Activated CD8-positive, alpha-beta memory T cell treated with anti-CD3 and anti-CD28 coated beads for 36 hours (primary cell): ENCODE data around the gene ORAI2. TPM values are rescaled to one million over a fixed set of nuclear protein-coding genes. Genes with fewer than 3 reads are reported as not detected.
"Not testable (repeated sequence)": the region's sequence is repeated elsewhere in the genome, so short reads cannot be mapped to it uniquely, and the experiment has no call there.

Source experiments
- CTCF ChIA-PET: fragments of 350-600 bp; sonication (Branson Sonifier 250); formaldehyde crosslinking; loops from one replicate; lab custom pipeline; 2021; ENCODE audit warnings: antibody characterized with exemption; lab: Charles Lee
- POLR2A ChIA-PET: fragments of 350-600 bp; sonication (Branson Sonifier 250); formaldehyde crosslinking; loops from one replicate; lab custom pipeline; 2021; ENCODE audit warnings: antibody characterized with exemption; lab: Charles Lee
- total RNA-seq, 2 experiments: library from RNA; stranded (reverse); gene quantifications; one replicate each; pipeline ENCODE4 v1.2.3, GENCODE V29; 2021

The ORAI2 gene
- total RNA-seq, 2 experiments from 2014 or later: 56.4 to 57.5 TPM

DNA sequence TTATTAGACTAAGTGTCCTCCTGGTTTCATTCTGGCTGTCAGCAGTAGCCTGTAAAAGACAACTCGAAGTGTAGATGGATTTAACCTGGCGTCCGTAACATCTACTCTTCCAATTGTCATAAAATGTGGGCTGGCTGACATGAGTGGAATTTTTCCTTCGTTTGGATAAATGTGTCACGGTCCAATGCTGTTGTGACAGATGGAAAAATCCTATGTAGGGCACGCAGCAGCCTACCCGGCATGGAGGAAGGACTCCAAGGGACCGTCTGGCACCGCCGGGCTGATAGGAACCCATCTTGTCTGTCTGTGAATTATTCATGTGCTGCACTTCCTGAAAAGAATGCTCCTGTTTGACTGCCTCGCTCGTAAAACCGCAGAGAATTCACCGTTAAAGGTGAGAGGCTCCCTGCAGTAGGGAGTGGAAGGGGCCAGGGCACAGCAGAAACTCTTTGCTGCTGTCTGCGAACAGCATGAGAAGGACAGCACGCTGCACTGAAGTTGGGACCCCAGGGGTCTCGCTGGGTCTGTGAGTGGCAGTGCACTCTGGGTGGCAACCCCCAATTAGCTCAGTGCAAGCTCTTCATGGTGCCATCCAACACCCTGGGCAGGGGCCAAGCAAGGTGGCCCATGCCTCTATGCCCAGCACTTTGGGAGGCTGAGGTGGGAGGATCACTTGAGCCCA, 1.6 kb upstream of the ORAI2 start:
- ChIA-PET POLR2A (interaction anchor here (0.6 to 1.5 kb wide), 2 partner anchors 16 to 19 kb away, joined by 3 to 8 read pairs; no protein-coding TSS in a partner anchor), CTCF (interaction anchor here (0.7 to 1.8 kb wide), 2 partner anchors 15 to 502 kb away, joined by 3 to 7 read pairs; no protein-coding TSS in a partner anchor)

DNA sequence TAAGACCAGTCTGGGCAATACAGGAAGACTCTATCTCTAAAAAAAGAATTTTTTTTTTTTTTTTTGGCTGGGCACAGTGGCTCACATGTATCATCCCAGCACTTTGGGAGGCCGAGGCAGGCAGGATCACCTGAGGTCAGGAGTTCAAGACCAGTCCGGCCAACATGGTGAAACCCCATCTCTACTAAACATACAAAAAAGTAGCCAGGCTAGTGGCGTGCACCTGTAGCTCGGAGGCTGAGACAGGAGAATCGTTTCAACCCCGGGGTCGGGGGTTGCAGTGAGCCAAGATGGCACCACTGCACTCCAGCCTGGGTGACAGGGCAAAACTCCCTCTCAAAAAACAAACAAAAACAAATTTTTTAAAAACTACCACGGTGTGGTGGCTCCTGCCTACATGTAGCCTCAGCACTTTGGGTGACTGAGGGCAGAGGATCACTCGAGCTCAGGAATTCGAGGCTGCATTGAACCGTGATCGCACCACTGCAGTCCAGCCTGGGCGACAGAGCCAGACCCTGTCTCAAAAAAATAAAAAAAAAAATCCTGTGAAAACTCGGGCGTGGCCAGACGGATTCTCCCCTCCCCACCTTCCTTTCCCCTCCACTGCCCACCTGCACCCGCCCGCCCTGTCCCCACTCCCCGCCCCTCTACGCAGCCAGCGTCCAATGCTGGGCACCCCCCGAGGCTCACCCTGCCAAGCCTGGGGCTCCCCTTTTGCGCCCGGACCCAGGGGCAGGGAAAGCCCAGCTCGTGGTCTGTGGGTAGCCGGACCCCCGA, 745 bp upstream of the ORAI2 start:
- ChIA-PET CTCF (interaction anchor here (1.8 to 2.9 kb wide), 2 partner anchors 16 to 27 kb away, joined by 7 to 14 read pairs; no protein-coding TSS in a partner anchor), POLR2A (interaction anchor here (0.7 to 1.5 kb wide), 2 partner anchors 17 to 24 kb away, joined by 3 to 8 read pairs; no protein-coding TSS in a partner anchor)

DNA sequence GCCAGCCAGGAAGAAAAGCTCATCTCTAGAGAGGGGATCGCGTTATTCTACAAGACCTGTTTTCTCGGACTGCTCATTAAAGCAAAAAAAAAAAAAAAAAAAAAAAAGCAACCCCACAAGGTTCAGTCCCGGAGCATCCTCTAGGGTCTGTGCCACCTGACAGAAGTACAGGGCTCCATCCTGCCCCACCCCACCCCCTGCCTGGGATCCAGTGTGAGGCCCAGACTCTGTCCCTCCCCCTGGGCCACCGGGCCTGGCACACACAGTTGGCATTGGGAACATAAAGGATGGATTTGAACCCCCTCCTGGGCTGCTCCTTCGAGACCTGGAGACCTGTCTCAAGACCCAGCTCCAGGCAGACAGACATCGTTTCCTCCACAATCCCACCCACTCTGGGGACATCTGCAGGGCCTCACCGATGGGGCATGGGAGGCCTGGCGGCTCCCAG, 688 bp downstream of the ORAI2 start:
- POLR2A ChIA-PET: interaction anchor here (1.1 kb wide), 1 partner anchor 9 kb away, joined by 5 read pairs; no protein-coding TSS in a partner anchor
- CTCF ChIA-PET: interaction anchor here (0.6 to 2.9 kb wide), 6 partner anchors 8 to 33 kb away, joined by 3 to 14 read pairs (median 4); no protein-coding TSS in a partner anchor

DNA sequence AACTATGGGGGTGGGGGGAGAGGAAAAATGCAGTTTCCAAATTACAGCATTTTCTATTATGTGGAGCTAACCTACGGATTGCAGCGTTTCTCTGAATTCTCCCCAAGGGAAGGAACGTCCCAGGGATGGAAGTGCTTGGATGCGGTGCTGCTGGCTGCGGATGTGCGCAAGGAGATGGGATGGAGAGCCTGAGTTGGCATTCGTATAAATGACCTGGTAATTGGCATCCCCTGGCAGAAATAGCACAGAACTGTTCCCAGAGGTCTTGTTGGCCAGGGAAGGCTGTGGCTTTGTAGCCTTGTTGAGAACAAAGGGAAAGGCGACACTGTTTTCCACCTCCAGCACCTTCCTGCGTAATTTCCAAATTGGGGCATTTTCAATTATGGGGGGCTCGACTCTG, 2.7 kb downstream of the ORAI2 start:
- ChIA-PET CTCF (interaction anchor here (1.3 kb wide), 1 partner anchor 20 kb away, joined by 3 read pairs; no protein-coding TSS in a partner anchor), POLR2A (no interaction called here)

DNA sequence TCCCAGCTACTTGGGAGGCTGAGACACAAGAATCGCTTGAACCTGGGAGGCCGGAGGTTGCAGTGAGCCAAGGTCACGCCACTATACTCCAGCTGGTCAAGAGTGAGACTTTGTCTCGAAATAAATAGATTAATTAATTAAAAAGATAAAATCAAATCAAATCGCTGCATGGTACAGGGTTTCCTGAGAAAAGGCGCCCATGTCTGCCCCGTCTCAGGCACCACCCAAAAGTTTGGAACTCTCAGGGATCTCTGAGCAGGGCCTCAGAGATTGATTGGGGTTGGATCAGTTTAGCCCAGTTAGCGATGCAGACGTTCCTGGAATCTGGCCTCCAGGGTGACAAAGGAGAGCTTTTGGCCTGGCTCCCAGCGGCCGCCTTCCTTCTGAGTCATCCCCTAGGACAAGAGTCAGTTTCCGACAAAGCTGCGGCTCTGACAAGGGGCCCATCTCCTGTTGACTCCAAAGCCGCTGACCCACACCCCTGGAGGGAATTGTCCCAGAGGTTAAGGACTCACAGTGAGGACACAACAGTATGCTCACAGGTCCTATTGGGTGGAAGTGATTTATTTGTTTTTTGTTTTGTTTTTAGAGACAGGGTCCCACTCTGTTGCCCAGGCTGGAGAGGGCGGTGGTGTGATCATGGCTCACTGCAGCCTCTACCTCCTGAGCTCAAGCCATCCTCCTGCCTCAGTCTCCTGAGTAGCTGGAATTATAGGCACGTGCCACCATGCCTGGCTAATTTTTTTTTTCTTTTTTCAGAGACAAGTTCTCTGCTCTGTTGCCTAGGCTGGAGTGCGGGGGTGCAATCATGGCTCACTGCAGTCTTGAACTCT, 6.8 kb downstream of the ORAI2 start:
- POLR2A ChIA-PET: no interaction called here
- CTCF ChIA-PET: interaction anchor here (0.6 kb wide), 1 partner anchor 10 kb away, joined by 3 read pairs; no protein-coding TSS in a partner anchor

DNA sequence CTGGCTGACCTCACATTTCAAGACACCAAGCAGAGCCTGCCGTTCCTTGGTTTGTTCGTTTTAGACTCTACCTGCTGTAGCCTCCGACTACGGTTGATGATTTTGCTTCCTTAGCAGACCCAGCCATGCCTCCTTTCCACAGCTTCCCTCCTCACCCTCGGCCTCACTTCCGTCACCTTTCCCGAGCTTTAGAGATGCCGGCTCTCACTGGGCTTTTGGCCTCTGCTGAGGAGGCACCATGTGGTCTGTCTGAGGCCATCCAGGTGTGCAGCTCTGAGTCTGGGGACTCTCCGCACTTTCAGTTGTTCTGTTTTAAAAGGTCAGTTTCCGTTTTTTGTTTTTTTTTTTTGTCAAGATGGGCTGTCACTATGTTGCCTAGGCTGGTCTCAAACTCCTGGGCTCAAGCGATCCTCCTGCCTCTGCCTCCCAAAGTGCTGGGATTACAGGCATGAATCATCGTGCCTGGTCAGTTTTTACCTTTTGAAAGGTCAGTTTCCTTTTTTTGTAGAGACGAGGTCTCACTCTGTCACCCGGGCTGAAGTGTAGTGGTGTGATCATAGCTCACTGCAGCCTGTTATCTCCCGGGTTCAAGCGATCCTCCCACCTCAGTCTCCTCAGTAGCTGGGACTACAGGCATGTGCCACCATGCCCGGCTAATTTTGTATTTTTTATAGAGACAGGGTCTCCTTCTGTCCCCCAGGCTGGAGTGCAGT, 11.7 kb downstream of the ORAI2 start:
- ChIA-PET POLR2A (no interaction called here), CTCF (no interaction called here)

DNA sequence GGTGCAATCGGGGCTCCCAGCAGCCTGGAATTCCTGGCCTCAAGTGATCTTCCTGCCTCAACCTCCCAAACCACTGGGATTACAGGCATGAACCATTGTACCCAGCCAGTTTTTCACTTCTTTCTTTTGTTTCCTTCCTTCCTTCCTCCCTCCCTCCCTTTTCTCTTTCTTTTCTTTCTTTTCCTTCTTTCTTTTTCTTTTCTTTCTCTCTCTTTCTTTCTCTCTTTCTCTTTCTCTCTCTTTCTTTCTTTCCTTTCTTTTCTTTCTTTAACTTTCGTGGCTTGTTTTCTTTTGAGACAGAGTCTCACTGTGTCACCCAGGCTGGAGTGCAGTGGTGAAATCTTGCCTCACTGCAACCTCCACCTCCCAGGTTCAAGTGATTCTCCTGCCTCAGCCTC, 12.3 kb downstream of the ORAI2 start:
- POLR2A ChIA-PET: no interaction called here
- CTCF ChIA-PET: no interaction called here

DNA sequence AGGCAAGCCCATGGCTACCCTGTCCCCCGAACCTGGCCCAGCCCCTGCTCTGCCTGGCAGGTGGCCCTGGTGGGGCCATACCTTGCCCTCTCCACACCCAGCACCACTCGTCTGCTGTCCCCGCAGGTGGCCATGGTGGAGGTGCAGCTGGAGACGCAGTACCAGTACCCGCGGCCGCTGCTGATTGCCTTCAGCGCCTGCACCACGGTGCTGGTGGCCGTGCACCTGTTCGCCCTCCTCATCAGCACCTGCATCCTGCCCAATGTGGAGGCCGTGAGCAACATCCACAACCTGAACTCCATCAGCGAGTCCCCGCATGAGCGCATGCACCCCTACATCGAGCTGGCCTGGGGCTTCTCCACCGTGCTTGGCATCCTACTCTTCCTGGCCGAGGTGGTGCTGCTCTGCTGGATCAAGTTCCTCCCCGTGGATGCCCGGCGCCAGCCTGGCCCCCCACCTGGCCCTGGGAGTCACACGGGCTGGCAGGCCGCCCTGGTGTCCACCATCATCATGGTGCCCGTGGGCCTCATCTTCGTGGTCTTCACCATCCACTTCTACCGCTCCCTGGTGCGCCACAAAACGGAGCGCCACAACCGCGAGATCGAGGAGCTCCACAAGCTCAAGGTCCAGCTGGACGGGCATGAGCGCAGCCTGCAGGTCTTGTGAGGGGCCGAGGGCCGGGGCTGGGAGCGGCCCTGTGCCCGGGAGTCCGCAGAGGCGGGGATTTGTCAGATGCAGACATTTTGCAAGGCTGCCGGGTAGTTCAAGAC, 13.2 kb downstream of the ORAI2 start:
- POLR2A ChIA-PET: no interaction called here
- CTCF ChIA-PET: no interaction called here

DNA sequence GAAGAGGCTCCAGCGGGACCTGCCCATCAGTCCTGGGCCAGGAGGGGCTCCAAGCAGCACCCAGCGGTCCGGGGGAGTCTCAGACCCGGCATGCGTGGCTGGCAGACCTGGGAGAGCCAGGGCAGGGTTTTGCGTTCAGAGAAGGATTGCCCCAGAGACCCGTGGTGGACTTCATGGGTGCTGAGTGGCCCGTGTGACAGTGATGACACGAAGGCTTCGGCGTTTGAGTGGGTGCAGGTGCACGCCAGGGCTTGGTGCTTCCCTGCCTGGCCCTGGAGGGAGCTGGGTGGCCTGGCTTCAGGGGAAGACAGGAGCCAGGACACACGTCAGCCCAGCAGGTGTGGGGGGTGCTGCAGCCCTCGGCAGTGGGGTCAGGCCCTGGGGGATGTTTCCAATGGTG, 13.9 kb downstream of the ORAI2 start:
- ChIA-PET CTCF (no interaction called here), POLR2A (no interaction called here)

DNA sequence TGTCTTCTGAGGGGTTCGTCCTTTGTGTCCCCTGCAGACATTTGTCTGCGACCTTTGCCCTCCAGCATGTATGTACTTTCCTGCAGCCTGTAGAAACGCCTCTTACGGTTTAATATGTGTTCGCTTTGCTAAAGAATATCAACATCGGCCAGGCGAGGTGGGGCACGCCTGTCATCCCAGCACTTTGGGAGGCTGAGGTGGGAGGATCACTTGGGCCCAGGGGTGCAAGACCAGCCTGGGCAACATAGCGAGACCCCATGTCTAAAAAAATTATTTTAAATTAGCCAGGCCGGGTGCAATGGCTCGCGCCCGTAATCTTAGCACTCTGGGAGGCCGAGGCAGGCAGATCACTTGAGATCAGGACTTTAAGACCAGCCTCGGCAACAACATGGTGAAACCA, 15.8 kb downstream of the ORAI2 start:
- POLR2A ChIA-PET: interaction anchor here (0.7 kb wide), 1 partner anchor 51 kb away, joined by 4 read pairs; no protein-coding TSS in a partner anchor
- CTCF ChIA-PET: interaction anchor here (1.6 kb wide), 1 partner anchor 45 kb away, joined by 6 read pairs; no protein-coding TSS in a partner anchor

DNA sequence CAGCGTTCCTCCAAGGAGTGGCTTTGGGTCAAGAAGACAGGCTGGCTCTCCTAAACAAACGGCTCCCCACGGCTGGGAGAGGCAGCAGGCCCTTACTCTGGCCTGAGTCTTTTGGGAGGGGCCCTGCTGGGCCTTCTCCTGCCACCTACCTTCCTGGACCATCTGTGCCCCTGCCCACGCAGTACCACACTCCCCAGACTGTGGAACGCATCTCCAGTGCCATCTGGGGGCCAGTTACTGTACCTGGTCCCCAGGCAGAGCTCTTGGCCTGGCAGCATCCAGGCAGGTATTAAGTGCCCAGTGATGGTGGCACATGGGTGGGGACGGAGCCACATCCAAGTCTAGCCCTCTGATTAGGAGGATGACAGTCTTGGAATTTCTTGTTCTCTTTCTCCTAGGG, 16.9 kb downstream of the ORAI2 start:
- POLR2A ChIA-PET: interaction anchor here (0.5 kb wide), 1 partner anchor 46 kb away, joined by 3 read pairs; no protein-coding TSS in a partner anchor
- CTCF ChIA-PET: interaction anchor here (0.6 to 1.7 kb wide), 11 partner anchors 10 to 55 kb away, joined by 3 to 9 read pairs (median 4); partner anchors contain the start of genes ORAI2 and PRKRIP1

DNA sequence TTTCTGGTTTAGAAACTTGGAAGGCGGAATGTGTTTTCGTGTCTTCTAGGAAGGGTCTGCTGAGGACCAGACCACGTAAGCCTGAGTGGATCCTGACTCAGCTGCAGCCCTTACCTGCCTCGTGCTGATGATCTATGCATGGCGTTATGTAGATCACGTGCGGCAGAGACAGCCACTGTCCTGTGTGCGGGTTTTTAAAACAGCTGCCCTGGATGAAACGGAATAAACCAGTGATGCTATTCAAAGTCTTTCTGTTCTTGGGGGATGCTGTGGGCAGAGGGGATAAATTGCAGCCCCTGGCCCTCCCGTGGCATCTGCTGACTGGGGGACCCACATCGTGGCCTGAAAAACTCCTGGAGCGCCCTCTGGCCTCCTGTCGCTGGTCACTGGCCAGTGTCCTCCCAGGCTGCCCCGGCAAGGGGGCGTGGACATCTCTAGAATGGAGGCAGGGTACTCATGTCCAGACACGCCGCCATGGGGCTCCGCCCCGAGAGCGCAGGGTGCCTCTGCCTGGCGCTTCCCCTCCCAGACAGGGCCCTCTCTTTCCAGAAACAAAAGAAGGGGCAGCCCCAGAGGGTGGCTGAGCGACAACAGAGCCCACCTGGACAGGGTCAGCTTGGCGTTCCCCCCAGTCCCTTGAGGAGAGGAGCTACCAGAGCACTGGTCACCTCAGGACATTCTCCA, 18.1 kb downstream of the ORAI2 start:
- CTCF ChIA-PET: interaction anchor here (1.5 kb wide), 1 partner anchor 26 kb away, joined by 5 read pairs; no protein-coding TSS in a partner anchor
- POLR2A ChIA-PET: no interaction called here

DNA sequence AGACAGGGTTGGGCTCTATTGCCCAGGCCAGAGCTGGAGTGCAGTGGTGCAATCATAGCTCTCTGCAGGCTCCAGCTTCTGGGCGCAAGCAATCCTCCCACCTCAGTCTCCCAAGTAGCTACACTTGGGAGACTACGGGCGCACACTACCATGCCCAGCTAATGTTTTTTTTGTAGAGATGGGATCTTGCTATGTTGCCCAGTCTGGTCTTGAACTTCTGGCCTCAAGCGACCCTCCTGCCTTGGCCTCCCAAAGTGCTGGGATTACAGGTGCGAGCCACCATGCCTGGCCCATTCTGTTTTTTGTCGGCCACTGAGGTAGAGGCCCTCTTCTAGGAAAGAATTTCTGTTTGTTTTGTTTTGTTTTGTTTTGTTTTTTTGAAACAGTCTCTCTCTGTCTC, 19.1 kb downstream of the ORAI2 start:
- CTCF ChIA-PET: interaction anchor here (0.7 kb wide), 1 partner anchor 48 kb away, joined by 3 read pairs; no protein-coding TSS in a partner anchor
- POLR2A ChIA-PET: no interaction called here

DNA sequence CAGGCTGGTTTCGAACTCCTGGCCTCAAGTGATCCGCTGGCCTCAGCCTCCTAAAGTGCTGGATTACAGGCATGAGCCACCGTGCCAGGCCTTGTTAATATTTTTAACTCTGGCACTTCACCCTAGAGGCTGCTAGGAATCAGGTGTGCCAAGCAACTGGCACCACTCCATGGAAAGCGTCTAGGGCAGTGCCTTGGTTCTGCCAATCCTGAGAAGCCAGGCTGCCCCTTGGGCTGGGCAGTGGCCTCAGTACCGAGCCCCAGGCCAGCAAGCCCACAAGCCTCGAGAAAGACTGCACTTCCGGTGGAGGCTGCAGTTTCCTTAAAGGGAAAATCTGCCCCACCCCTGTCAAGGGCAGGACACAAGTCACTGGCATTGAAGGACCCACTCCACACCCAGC, 19.9 kb downstream of the ORAI2 start:
- ChIA-PET POLR2A (no interaction called here), CTCF (no interaction called here)

DNA sequence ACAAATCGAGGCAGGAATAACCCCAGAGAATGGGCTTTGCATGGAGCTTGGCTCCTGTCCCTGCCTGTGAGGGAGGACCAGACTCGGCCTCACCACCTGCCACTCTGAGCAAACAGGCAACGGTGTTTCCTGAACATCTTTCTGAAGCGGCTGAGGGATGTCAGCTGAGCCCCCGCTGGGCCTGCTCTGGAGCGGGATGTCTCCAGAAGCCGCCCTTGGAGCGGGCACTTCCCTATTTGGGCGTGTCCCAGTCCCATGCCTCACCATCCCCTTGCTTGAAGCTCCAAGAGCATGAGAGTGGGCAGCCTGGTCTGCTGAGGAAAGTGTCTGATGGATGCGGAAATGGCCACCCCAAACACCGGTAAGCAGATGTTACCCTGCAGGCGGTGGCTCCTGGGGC, 21.1 kb downstream of the ORAI2 start:
- ChIA-PET CTCF (interaction anchor here (0.6 kb wide), 1 partner anchor 59 kb away, joined by 3 read pairs; no protein-coding TSS in a partner anchor), POLR2A (interaction anchor here (0.6 kb wide), 1 partner anchor 9 kb away, joined by 9 read pairs; no protein-coding TSS in a partner anchor)

DNA sequence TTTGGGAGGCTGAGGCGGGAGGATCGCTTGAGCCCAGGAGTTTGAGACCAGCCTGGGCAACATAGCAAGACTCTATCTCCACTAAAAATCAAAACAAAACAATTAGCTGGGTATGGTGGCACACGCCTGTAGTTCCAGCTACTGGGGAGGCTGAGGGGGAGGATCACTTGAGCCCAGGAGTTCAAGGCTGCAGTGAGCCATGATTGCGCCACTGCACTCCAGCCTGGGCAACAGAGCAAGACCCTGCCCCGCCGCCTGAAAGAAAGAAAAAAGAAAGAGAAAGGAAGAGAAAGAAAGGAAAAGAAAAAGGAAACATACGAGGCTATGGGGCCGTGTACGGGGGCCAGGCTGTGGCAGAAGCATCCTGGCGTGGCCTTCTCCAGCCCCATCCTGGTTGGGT, 21.6 kb downstream of the ORAI2 start:
- POLR2A ChIA-PET, CTCF ChIA-PET: not testable (repeated sequence)

DNA sequence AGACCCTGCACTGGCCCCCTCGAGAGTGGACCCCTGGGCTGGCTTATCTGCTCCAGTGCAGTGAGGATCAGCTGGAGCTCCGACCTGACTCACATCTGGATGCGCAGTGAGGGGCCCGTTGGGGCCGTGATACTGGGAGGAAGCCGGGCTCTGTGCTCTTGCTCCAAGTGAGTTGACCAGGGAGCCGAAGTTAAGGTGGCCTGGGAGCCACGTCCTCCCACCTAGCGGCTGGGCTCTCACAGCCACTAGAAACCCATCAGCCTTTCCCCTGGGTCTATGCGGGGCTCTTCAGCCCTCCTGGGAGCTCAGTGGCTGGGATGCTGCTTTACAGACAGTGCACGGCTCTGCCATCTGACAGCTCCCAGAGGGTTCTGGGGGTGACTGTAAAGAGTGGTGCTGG, 22.2 kb downstream of the ORAI2 start:
- ChIA-PET POLR2A (no interaction called here), CTCF (interaction anchor here (1.1 kb wide), 1 partner anchor 12 kb away, joined by 4 read pairs; no protein-coding TSS in a partner anchor)
